GM21576 (cell line): Measurements from ENCODE around the gene TSHZ1.

Experiments used
- ATAC-seq: cut with Tn5 transposase; IDR thresholded peaks from one replicate; pipeline ENCODE4 v1.9.1; 2021; ENCODE audit warnings: mild to moderate bottlenecking, moderate library complexity; ENCODE audit not compliant: unreplicated experiment

Gene TSHZ1

DNA sequence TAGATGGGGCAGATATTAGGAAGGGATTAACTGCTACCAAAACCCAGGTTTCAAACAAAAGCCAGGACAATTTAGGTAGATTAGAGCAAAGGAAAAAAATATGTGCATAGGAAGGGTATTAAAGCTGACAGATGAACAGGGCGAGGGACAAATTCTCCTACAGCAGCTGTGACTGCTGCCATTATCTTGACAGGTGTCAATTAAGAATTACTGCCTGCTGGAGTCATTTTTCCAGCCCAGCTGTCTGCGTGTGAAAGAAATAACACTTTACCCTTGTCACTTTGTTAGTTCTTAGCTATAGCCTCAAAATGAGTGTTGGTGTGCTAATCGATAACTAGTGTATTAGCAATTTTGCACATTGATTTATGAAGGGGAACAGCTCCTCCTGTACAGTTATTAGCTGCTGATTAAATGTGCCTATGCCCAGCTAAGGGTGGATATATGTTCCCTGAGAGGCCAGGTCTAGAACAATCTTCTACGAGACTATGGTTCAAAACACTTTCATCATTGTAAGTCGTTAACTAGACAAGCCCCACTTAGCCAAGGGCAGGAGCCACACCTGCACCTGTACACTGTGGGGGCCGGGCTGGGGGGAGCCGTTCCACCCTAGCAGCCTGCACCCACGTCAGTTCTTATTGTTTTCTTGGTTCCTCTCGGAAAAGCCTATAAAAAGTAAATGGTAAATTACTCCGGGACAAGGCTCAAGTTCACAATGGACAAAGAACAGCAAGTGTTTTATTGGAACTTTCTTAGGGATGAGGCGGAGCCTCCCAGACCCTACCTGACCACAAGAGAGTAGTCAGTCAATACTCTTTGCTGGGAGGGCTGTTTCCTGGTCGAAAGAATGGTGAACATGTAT lies 7.7 kb downstream of the TSHZ1 start:
- ATAC-seq = no peak

DNA sequence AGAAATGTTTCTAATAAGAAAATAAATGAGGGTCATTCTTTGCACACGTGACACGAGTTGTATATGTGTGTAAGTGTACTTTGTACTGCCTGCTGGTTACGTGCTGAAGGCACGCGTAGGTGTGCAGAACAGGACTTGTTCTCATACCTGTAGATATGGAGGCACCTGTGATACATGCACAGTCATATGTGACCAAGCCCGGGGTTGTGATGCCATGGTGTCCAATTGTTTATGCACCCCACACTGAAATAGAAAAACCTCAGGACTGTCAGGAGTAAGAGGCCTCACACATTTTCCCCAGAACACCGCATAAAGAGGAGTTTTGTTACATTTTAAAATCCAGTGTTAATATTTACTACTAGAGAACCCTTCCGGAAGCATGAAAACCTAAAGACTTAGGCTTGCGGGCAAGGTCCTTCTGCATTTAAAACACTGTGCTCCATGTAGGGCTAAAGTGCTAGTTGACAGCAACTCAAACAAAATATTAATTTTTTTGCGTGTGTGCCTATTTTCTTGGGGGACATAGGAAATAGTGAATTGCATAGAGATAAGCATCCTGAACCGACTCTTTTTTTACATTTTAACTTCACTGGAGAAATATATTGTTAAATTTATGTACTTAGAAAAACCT lies 9.3 kb downstream of the TSHZ1 start:
- no peak for ATAC-seq

DNA sequence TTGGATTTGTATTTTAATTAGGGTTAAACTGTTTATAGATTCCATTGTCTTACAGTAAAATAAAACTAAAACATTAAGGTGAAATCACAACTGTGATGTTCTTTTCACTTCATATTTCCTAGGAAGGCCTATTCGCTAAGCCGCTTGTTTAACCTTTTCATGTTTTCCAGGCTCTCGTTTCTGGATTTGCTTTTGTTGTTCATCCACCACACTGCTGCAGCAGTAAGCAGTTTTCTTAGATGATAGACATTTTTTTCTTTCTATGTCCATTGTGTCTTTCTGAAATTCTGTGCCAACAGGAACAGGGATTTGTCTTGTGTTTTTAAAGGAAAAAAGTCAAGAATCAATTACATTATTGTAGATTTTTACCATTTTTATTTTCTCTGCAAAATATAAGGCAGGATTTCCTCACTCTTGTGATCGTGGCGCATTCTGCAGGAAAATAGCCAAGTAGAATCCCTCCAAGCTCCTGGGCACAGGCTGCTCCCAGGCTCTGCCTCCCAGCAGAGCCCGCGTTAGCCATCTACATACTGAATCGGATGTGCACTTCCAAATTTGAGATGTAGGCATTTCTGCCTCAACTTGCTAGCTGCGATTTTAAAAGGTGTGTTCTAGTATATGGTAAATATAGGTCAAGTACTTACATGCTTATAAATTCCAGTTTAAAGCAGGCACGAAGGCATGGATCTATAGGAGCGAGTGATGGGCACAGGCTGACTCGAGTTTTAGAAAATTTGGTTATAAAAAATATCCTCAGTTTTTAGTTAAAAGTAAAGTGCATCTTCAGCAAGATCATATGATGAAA lies 10.2 kb downstream of the TSHZ1 start:
- ATAC-seq = no peak

DNA sequence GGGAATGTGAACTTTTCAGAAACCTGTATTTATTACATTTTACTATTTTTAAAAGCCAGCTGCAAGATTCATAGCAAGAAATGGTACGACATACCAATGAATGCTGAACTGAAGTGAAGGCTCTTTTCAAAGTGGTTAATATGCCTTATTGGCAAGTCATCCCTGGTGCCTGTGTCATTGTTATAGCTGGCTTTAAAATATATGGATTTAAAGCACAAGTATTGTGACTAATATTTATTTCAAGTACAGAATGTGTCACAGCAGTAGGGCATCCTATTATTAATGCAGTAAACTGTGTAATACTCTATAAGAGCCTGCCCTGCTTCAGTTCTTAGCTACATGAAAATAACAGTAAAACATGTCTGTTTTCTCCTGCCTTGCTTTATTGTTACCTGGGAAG lies 10.8 kb downstream of the TSHZ1 start:
- no peak for ATAC-seq

DNA sequence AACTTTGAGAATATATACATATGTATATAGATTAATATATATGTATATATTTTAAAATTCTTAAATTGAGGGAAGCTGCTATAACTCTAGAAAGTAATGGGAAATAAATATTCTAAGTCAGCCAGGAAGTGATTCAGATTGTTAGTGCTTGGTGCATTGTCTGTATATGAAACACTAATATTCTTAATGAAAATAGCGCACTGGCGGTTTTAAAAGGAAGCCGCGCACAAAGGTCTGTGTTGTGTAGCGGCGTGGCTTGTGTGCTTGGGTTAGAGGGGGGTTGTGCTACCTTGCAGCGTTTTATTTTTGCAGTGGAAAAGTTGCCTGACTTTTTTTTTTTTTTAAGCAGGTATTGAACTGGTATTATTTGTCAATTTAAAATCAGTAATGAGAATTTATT lies 11.3 kb downstream of the TSHZ1 start:
- ATAC-seq = no peak

DNA sequence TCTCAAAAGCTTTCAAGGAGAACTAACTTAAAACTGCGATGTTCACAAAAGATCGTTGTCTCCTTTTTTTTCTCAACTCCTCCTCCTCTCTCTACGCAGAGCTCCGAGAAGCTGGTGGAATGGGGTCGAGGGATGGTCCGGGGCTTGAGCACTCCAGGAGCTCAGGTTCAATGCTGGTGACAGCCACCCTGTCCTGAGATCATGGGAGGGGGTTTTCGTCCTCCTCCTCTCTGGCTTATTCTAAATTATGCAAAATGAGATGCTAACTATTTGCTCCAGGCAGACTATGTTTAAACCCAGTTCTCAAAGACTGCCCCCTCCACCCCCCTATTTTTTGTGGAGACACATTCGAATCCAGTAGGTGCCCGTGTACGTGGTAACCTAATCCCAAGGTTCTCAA lies 11.8 kb downstream of the TSHZ1 start:
- no peak for ATAC-seq

DNA sequence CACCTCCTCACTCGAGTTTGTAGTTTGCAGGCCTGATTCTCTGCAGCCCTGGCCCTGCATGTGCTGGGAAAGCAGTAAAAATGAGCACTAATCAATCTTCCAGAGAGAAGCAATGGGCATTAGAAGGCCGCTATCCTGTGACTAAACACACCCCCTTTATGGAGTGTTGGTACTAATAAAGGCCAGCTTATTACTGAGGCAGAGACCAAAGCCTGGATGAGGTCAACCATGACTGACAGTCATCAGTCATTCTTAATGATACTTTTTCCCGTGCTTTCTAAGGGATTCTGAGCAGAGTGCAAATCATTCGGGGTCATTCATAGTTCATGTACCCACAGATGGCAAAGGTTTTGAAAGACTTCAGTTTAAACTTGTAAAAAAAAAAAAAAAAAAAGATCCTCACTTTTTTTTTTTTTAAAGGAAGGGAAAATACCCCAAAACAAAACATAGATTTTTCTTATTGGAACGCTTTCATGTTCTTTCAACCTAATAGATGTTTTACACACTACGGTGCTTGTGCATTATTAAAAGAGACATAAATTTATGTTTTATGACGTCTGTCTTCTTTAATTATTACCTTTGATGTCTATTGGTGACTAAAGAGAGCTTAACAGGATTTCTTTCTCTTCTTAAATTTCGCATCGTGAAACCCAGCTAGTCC lies 13.2 kb downstream of the TSHZ1 start:
- no peak for ATAC-seq

DNA sequence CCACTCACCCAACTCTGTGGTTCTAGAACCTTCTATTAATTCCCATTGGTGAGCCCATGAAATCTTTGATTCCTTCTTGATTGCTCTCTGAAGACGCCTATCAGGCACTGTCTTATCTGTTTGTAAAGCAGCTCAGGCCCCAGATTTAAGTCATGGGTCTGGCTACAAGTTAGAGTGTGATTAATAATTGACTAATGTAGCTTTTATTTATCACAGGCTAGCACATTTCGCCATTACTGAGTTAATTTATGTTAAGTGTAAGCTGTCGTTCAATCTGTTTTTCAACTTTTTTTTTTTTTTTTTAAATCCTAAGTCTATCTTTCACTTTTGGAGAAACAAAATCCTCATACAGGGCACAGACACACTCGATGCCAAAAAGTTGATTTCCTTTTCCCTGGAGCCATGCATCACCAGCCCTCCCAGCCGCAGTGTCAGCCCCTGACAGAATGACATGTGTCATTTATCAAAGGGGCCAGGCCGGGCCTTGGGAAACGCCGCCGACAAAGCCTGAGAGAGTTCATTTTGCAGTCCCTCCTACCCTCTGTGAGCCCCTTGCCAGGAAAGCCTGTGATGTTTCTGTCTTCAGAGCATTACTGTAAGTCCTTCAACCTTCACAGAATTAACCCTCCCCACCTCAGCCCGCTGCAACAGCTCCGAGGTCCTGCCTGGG lies 15.8 kb downstream of the TSHZ1 start:
- no peak for ATAC-seq

DNA sequence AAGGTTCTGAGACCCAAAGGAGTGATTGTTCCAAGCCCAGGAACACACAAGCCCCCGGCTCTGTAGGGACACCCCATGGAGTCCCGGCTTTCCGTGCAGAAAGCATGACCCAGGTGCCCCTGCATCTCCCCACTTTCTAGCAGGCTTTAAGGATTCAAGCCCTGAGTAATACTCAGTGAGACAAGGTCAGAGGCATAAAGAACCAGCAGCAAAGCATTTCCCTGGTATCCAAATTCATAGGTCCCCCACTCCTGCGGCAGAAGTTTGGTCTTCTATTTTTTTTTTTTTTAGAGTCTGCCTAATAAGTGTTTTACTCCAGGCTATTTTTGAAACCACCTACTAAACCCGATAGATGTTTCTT lies 16.3 kb downstream of the TSHZ1 start:
- no peak for ATAC-seq

DNA sequence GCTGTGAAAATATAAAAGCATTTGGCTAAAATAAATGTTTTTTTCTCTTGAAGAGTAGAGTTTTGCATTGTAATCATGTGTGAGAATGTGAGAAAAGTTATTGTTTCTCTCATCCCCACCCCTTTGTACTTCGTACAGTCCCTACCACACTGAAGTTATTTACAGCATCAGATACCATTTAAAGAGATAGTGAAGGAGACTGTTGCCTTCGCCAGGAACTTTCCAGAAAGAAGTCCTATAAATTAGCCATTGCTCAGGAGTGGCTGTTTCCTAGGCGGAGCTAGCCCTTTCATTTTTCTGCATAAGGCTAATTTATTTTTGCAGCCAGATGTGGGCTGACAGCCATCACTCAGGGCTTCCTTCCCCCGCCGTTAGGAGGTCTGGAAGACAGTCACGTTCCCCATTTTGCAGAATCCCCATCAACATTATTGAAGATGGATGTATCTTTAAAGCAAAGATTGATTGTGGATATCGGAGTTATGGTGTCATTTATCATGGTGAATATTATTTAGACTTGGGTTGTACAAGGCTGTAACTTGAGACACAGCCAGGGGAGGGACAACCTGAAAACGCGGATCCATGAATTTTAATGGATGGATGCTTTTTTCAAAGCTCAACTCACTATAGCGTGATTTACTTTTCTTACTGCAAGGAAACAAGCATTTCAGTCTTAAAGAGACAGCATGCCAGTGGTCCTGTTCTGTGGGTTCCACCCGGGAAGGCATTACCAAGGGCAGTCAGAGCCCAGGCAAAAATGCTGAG lies 17.1 kb downstream of the TSHZ1 start:
- ATAC-seq = no peak

DNA sequence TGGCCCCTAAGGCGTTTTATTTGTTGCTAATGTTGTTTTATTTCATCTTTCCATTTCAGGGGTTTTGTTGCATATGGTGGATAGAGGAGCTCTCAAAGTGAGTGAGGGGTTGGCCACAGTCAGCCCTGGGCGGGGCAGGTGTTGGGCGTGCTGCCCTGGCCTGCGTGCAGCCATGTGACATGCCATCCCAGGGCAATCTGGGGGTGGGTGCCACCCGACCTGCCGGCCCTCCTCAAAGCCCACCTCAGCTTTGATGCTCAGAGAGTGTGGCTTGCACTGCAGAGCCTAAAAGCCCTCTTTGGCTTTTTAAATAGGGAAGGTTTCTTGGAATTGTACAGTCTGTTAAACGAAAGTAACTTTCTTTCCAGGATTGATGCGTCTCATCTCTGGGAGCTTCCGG lies 18.4 kb downstream of the TSHZ1 start:
- ATAC-seq = no peak

DNA sequence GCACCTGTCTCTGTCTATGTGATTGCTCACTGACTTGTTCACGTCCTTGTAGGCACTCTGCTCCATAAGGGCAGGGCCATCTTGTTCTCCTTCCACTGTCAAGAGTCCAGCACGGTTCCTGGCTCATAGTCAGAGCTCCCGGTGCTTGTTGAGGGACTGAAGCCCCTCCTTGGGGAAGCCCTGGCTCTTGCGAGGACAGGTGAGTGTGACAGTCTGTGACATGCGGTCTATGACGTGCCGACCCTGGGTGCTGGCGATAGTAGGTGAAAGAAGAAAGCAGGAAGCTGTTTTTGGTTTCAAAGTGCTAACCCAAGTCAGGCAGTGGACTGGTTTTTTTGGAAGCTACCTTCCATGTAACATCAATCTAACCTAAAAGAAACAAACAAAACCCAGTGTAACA lies 18.8 kb downstream of the TSHZ1 start:
- ATAC-seq = no peak

DNA sequence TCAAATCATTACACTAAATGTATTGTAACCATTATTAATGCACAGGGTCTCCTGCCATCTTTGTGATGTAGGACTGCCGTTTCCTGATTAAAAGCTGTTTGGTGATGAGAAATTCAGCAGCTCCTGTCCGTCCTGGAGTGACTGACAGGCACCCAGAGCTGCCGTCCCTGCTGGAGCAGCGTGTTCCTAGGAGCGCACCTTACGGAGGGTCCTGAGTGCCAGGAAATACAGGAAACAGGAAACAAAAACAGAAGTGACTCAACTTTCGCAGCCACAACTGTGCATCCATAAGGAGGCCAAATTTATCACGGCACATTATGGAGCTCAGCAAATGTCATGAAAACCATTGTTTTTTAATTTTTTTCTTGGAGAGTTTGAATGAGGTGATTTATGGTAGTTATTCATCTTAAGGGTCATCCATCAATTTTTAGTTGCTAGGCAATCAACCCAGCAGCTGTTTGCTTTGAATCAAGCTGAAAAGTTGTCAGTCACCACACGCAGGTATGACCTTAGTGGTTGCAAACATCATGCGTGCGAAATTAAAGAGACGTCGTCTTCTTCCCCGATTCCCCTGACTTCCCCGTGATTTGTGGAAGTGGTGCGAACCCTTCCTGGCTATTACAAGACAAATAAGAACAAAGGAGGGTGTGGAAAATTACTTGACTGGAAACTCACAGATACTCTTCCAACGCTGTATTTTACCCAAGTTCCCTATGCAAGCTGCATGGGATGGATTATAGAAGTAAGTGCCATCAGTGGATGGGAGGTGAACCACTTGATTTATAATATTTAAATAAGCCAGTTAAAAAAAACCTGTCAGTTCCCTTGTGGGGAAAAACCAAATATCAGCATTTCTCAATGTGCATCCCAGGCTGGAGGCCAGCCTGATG lies 19.8 kb downstream of the TSHZ1 start:
- no peak for ATAC-seq

DNA sequence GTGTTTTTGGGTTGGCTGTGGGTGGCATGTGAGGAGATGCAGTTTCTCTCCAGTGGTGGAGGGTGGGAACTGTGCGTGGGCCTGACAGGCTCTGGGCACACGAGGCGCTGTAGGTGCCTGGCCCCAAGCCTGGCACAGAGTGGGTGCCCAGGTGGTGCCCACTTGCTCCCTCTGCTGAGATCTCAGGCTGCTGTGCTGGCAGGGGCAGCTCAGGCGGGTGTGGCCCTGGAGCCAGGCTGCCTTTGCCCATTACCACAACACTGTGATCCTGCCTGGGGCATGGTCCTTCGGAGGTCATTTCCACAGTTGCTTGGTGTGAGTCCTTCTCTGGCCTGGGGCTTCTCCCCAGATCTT lies 20.4 kb downstream of the TSHZ1 start:
- no peak for ATAC-seq

DNA sequence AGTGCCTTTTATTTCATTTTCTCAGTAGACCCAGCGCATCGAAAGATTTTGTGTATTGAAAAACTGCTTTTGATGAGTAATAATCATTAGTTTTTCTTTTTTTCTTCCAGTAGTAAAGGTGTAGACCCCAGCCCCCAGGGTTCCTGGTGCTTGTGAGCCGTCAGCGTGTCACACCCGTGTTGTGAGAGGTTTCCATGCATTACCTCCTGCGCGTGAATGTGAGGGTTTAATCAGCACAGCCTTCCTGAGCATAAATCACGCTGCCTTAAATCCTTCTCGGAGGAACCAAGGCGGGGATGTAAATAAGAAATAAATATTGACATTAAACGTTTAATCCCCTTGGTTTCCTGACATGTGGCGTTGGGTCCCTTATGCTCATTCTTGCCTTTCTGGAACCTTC lies 24.3 kb downstream of the TSHZ1 start:
- ATAC-seq = no peak

DNA sequence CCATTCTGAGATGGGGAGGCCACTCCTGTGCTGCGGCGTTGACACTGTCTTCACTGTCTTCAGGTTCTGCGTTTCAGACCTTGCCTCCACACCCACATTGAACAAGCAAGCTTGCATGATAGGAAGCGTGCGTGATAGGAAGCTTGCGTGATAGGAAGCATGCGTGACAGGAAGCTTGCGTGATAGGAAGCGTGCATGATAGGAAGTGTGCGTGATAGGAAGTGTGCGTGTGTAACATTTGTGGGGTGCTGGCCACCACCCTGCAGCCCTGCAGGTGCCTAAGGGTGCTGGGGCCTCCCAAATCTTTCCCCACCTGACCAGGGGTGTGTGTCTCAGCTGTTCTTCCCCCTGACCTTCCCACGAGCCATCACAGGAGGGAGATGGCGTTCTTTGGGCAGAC lies 25.3 kb downstream of the TSHZ1 start:
- no peak for ATAC-seq

DNA sequence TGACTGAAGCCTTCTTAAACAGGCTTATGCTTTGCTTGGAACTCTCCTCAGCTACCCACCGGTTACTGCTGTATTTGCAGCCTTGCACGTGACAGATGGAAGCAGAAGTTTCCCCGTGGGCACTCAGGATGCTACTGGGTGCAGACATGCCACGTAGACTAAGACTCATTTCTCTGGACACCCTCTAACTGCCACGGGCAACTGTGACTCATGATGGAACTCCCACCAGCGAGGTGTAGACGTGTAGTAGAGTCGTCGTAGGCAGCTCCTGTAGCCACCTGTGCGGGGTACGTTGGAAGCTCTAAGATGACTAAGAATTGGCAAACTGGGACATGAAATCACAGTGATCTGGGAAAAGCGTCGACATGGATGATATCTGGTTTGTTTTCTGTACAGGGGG lies 27.5 kb downstream of the TSHZ1 start:
- no peak for ATAC-seq

DNA sequence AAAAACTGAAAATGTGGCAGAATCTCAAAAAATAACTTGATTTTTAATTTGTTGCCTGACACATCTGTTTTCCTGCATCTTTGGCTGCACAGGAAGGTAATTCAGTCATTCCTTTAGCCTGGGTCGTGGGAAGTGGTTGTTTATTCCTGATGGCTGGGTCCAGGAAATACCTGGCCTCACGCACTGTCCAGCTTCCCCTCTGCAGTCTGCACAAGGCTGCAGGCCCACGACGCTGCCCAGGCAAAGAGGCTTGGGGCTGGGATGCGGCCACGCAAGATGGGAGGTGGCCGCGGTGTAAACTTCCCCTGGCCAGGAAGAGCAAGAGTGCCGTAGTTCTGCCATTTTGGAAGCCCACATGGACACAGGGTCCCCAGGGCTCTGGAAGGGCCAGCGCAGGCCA lies 28.2 kb downstream of the TSHZ1 start:
- ATAC-seq = no peak

DNA sequence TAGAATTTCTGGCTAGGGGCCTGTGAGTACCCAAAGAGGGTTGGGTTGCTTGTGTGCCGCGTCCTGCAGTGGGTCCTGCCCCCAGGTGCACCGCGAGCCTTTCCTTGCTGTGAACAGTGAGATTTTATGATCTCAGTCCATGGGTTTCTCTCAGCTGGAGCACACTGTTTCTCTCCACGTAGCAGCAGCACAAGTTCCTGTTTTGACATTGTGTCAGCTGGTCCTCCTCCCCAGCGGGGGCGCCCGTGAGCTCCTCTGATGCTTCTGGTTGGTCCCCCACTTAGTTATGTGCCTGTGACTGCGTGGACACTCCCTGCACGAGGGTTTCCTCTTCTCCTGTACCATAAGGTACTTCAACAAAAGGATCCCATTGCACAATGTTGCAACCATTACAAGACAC lies 29.8 kb downstream of the TSHZ1 start:
- no peak for ATAC-seq
